IPS DF 4.7 (cell line): ENCODE results near the gene MCOLN3.

Source experiments
- DNase-seq: peaks from one replicate; pipeline ENCODE4 v3.0.0-alpha.2; 2013; ENCODE audit warnings: low spot score; ENCODE audit errors: extremely low read depth

Gene MCOLN3

GRCh38 chr1:85048296-85049064, at the start of gene MCOLN3:
Gene MCOLN3 (minus strand): TSS chr1:85048500. CDS start chr1:85045360, 3,140 bp downstream.
- no peak for DNase-seq

GRCh38 chr1:85093644-85094043, 45.3 kb upstream of the MCOLN3 start:
- no peak for DNase-seq

GRCh38 chr1:85091671-85092280, 43.5 kb upstream of the MCOLN3 start:
- no peak for DNase-seq

GRCh38 chr1:85090225-85090624, 41.9 kb upstream of the MCOLN3 start:
- no peak for DNase-seq

- DNase-seq = no peak
Measured at GRCh38 chr1:85089203-85089602, 40.9 kb upstream of the MCOLN3 start.

- DNase-seq = no peak
Measured at GRCh38 chr1:85088408-85088784, 40.1 kb upstream of the MCOLN3 start.

GRCh38 chr1:85087659-85088407, 39.5 kb upstream of the MCOLN3 start:
- no peak for DNase-seq

DNA sequence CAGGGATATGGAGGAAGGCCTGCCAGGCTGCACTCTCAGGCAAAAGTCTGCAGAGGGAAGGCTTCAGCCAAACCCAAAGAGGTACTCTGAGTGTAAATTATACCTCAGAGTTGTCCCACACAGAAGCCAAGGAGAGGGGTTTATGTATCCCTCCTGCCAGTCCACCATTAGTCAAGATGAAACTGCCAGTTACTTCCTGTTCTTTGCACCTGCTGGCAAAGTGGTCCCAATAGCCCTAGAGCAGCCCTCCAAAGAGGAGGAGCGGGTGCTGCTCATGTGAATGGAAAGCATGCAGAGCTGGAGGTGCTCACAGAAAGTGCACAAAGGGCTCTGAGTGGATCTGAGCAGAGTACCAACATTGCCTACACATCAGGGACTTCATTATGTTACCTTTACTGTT, 37.1 kb upstream of the MCOLN3 start:
- no peak for DNase-seq

GRCh38 chr1:85078903-85079302, 30.6 kb upstream of the MCOLN3 start:
- DNase-seq = no peak

GRCh38 chr1:85074365-85074964, 26.2 kb upstream of the MCOLN3 start:
- no peak for DNase-seq

GRCh38 chr1:85070972-85071492, 22.7 kb upstream of the MCOLN3 start:
- DNase-seq = no peak

DNA sequence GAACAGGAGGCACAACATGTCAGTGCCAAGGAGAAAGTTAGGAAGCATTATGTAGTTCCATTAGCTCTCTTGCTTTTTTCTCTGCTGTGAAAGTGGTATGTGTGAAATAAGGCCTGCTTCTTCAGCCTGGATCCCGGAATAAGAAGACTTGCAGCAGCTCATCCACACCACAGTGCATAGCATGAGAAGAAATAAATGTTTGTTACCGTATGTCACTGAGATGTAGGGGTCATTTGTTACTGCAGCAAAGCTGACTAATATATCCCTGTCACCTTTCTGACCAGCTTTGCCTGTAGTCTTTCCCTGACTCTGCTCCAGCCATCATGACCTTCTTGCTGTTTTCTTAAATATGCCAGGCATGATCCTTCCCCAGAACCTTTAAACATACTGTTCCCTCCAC, 20.5 kb upstream of the MCOLN3 start:
- DNase-seq = no peak

- DNase-seq = no peak
Measured at GRCh38 chr1:85065550-85065949, 17.2 kb upstream of the MCOLN3 start.

DNA sequence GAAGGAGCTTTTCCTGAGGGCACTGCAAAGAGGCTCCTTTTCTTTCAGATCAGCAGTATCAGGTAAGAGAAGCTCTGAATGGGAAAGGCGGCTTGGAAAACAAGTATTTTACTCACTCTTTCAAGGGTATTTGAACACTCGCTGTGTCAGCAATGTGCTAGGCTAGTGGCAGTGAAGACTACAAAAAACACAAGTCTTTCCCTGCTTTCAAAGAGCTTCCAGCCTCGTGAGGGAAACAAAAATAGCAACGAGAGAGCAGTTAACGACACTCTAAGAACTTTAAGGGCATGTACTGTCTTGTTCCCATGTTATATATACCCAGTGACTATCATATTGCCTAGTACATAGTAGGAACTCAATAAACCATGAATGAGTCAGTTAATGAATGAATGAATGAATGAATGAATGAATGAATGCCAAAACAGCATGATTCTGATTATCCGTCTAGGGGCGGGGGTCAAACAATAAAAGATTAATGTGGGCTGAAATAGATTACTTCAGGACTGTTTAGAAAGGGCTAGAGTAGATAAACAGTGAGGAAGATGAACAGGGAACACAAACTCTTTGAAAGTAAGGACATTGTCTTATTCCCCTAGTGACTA, 14.2 kb upstream of the MCOLN3 start:
- no peak for DNase-seq

- peak; percentile 98 for DNase-seq
Measured at GRCh38 chr1:85061711-85062424, 13.6 kb upstream of the MCOLN3 start.

- no peak for DNase-seq
Measured at GRCh38 chr1:85060038-85060437, 11.7 kb upstream of the MCOLN3 start.

GRCh38 chr1:85059563-85059962, 11.3 kb upstream of the MCOLN3 start:
- DNase-seq = no peak

DNA sequence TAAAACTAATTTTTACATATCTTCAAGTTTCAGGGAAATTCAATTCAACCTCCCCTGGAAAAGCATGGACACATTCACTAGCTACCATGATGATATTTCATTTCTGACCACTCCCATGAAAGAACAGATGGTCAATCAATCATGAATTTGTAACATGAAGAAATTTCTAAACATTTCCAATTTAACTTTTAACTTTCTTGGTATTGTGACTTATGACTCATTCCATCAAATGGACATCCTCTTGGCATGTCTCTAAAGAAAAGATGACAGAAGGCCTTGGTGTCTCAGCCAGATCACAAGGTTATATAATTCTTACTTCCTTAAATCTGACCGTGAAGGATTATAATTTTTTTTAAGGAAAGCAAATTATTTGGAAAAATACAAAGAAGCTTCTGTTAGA, 10.5 kb upstream of the MCOLN3 start:
- DNase-seq = no peak

DNA sequence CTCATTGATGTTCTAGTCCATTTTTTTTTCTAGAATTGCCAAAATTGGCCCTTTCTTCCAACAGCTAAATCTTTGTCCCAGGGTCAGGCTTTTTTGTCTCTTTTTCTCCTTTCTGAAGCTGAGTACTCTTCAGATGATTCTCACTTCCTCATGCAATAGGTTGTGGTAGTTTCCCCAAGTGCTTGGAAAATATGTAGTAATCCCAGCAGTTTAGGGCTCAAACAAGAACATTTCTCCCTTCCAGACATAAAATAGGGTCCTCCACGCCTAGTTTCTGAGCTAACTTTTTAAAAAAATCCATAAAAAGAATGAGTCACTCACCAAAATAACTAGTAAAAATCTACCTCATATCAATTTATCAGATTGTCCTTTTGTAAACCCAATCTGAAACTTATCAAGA, 10.0 kb upstream of the MCOLN3 start:
- no peak for DNase-seq

GRCh38 chr1:85054664-85055063, 6.4 kb upstream of the MCOLN3 start:
- no peak for DNase-seq

DNA sequence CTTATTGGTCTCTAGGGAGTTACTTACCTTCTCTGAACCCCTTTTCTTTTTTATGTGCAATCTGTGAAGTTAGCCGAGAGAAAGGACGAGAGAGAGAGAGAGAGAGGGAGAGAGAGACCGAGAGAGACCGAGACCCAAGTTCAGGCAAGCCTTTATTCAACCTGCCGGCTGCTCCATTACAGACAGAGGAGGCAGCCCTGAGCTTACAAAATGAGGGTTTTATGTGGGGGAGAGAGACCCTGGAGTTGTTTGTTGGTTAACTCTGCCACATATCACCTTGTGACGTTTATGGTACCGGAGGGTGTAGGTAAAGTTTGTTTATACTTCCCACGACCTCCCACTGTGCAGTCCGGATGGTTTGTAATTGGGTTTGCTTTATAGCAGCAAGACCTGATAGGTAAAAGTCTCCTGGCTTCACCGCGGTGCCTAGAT, 1.5 kb upstream of the MCOLN3 start:
- DNase-seq = no peak
